HTR-8/SVneo (cell line): ENCODE data around the gene C2CD5.
"Not testable (repeated sequence)": the region's sequence is repeated elsewhere in the genome, so short reads cannot be mapped to it uniquely, and the experiment has no call there.

ENCODE experiments used
- DNase-seq: peaks from one replicate; pipeline ENCODE4 v3.0.0; 2011; ENCODE audit warnings: low spot score, mixed read lengths; ENCODE audit not compliant: insufficient read length
- FAIRE-seq: peaks from 2 replicates; lab custom pipeline; 2011; peaks lifted over from hg19 to GRCh38; lab: Jason Lieb, UNC

The C2CD5 gene, protein sequence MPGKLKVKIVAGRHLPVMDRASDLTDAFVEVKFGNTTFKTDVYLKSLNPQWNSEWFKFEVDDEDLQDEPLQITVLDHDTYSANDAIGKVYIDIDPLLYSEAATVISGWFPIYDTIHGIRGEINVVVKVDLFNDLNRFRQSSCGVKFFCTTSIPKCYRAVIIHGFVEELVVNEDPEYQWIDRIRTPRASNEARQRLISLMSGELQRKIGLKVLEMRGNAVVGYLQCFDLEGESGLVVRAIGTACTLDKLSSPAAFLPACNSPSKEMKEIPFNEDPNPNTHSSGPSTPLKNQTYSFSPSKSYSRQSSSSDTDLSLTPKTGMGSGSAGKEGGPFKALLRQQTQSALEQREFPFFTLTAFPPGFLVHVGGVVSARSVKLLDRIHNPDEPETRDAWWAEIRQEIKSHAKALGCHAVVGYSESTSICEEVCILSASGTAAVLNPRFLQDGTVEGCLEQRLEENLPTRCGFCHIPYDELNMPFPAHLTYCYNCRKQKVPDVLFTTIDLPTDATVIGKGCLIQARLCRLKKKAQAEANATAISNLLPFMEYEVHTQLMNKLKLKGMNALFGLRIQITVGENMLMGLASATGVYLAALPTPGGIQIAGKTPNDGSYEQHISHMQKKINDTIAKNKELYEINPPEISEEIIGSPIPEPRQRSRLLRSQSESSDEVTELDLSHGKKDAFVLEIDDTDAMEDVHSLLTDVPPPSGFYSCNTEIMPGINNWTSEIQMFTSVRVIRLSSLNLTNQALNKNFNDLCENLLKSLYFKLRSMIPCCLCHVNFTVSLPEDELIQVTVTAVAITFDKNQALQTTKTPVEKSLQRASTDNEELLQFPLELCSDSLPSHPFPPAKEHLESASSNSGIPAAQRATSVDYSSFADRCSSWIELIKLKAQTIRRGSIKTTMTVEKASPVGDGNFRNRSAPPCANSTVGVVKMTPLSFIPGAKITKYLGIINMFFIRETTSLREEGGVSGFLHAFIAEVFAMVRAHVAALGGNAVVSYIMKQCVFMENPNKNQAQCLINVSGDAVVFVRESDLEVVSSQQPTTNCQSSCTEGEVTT

GRCh38 chr12:22544038-22544979, at the start of gene C2CD5:
Gene C2CD5 (minus strand): TSS chr12:22544542. CDS start chr12:22544150, 392 bp downstream.
- FAIRE-seq (peak; percentile 99), DNase-seq (peak; percentile 99)

DNA sequence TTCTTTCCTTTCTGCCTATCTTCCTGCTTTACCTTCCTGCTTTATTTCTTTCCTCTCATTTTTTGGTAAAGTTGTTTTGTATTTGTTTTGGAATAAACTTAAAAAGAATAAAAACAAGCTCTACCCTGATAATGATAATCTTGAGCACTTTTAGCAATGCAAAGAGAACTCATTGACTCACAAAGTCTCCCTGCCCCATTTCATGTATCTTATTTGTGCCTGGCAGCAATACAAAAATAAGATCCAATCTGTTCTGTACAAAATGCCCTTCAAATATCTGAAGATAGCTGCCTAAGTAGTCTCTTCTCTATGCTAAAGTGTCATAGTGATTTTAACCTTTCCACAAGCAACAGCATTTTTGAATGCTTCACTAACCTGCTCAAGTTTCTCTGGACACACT, 49.5 kb upstream of the C2CD5 start:
- DNase-seq (no peak), FAIRE-seq (no peak)

DNA sequence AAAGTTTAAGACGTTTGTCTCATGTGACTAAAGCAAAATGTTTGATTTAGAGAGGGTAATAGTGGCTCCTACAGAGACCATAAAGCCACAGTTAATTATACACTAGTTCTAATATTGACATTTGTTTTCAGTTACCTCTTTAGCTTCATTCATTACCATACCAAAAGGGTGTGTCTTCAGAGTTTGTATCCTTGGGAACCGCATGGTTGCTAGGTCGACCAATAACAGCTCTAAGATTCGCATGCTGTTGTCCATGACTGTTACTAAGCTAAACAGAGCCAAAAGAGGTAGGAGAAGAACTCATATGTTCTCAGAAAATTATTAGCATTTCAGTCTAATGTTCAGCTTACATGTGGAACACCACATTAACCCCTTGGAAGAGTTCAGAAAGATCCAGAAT, 44.5 kb upstream of the C2CD5 start:
- DNase-seq = no peak
- no peak for FAIRE-seq

DNA sequence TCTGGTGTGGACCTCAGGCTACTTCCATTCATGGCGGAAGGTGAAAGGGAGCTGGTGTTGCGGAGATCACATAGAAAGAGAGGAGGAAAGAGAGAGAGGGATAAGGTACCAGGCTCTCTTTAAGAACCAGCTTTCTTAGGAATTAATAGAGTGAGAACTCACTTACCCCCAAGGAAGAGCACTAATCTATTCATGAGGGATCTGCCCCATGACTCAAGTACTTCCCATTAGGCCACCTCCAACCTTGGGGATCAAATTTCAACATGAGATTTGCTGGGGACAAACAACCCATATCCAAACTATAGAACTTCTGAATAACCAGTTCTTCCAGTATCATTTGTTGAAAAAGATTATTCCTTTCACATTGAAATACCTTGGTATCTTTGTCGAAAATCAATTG, 34.0 kb upstream of the C2CD5 start:
- FAIRE-seq = peak; percentile 58
- no peak for DNase-seq

DNA sequence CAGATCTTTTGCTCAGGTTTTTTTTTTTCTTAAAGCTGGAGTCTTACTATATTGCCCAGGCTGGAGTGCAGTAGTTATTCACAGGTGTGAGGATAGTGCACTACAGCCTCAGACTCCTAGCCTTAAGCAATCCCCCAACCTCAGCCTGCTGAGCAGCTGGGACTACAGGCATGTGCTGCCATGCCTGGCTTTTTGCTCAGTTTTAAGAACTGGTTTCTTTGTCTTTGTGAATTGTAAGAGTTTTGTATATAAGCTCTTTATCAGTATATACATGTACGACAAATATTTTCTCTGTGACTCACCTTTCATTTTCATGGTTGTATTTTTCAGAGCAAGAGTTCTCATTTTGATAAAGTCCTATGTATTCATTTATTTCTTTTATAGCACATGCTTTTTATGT, 33.3 kb upstream of the C2CD5 start:
- DNase-seq (no peak), FAIRE-seq (no peak)

DNA sequence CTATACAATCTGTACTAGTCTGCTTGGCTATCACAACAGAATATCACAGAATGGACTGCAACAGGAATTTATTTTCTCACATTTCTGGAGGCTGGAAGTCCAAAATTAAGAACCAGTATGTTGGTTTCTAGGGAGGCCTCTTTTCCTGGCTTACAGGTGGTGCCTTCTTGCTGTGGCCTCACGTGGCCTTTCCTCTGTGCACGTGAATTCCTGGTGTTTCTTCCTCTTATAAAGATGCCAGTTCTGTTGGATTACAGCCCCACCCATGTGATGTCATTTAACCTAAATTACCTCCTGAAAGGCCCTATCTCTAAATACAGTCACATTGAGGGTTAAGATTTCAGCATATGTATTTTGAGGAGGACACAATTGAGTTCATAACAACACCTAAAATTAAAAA, 32.1 kb upstream of the C2CD5 start:
- peak; percentile 76 for FAIRE-seq
- DNase-seq = no peak

GRCh38 chr12:22576065-22576464, 31.7 kb upstream of the C2CD5 start:
- no peak for DNase-seq
- FAIRE-seq = no peak

DNA sequence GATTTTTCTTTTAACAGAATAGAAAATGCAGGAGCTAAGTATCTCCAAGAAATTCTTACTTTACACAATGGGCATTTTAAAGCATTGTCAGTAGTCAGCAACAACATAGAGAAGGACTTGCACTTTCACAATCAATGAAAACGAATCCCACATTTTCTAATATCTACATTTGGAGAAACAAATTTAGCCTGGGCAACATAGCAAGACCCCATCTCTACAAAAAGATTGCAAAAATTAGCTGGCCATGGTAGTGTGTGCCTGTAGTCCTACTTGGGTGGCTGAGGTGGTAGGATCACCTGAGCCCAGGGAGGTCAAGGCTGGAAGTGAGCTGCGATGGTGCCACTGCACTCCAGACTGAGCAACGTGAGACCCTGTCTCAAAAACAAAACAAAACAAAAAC, 30.6 kb upstream of the C2CD5 start:
- DNase-seq (no peak), FAIRE-seq (peak; percentile 76)

- DNase-seq (no peak), FAIRE-seq (no peak)
These were observed 28.8 kb upstream of the C2CD5 start for GRCh38 chr12:22573181-22573580.

GRCh38 chr12:22569253-22569652, 24.9 kb upstream of the C2CD5 start:
- FAIRE-seq (no peak), DNase-seq (no peak)

DNA sequence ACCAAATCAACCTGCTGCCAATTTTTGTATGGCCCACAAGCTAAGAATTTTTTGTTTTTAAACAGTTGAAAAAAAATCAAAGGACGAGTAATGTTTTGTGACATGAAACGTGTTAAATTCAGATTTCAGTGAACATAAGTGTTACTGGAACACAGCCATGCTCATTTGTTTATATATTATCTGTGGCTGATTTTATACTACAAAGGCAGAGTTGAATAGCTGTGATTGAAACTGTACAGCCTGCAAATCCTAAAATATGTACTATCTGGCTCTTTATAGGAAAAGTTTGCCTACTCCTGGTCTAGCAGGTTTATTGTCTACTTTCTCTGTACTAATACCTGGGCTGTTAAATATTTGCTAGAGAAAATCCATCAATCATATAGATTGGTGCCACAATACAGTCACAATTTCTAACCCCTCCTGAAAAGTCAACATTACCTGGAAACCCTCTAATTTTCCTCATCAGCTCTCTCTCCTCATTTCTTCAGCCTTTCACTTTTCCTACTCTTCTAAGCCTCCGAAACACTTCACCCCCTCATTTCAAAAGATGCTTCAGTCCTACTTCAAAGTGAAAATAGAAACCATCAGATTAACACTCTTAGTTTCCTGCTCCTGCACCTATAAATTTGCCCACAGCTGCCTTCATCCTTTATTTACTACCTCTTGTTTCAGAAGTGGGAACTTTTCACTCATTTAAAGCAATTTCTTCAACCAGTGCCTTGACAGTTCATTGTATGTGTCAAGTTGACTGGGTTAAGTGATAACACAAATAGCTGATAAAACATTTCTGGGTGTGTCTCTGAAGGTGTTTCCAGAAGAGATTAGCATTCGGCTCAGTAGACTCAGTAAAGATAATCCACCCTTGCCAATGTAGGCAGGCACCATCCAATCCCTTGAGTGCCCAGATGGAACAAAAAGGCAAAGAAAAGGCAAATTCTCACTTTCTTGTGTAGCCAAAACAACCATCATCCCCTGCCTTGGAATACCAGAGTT, 18.0 kb upstream of the C2CD5 start:
- DNase-seq (no peak), FAIRE-seq (peak; percentile 69)

DNA sequence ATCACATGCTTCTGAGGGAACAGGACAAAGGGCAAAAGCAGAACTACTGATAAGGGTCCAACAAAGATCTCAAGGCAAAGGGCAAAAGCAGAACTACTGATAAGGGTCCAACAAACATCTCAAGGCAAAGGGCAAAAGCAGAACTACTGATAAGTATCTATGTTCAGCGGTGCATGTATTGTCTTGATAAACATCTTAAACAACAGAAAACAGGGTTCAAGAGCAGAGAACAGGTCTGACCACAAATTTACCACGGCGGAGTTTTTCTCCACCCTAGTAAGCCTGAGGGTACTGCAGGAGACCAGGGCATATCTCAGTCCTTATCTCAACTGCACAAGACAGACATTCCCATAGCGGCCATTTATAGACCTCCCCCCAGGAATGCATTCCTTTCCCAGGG, 10.4 kb upstream of the C2CD5 start:
- FAIRE-seq, DNase-seq: not testable (repeated sequence)

DNA sequence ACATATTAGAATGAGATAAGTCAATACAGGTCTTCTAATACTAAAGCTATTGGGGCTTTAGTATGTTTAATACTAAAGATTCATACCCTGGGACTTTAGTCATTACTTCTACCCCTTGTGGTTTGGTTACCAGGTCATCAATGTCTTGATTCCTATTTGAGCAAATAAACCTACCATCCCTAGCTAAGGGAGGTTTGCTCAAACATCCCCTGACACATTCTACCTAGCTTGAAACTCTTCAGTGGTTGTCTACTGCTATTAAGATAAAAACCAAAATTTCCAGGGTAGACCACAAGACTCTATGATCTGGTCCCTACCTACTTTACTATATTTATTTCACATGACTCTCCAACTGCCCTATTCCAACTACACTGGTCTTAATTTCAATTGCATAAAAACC, 7.3 kb upstream of the C2CD5 start:
- FAIRE-seq = no peak
- DNase-seq = no peak

GRCh38 chr12:22545255-22545654, 913 bp upstream of the C2CD5 start:
- no peak for FAIRE-seq
- no peak for DNase-seq

GRCh38 chr12:22543246-22544037, 900 bp downstream of the C2CD5 start:
- FAIRE-seq (no peak), DNase-seq (no peak)

DNA sequence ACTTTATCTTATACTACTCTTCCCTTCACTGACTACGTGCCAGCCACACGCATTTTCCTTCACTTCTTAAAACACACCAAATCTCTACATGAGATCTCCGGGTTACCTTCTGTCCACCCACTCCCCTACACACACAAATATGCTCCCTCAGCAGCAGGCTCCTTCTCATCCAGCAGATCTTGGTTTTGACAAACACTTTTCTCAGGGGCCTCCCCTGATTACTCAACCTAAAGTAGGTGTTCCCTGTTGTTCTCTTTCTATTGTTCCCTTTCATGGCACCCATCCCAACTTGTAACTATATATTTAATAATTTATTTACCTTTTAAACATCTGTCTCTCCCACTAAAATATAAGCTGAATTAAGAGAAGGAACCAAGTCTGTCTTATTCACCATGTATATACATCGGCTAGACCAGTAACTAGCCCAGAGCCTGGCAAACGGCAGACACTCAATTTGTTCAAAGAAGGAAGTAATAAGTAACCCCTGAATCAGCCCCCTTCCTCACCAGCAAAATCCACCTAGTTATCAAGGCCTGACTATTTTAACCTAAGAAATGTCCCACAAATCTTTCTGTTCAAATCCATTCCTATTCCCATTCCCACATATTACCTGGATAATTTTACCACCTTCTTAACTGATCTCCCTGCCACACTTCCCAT, 2.7 kb downstream of the C2CD5 start:
- FAIRE-seq (peak; percentile 38), DNase-seq (no peak)

DNA sequence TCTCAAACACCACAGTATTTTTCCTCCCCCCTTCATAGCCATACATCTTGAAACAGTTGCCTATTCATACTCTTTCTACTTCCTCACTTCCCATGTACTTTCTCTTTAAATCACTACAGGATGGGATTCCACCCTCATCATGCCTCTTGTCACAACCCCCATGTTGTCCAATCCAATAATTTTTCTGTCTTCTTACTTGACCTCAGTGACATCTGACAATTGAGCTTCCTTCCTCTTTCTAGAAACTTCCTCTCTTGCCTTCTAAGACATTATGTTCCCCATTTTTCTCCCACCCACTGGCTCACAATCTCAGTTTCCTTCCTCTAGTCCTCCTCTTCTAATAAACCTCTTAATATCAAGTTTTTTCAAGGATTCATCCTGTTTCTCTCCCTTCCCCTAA, 5.3 kb downstream of the C2CD5 start:
- FAIRE-seq = peak; percentile 70
- DNase-seq = no peak
